DOHH2 (cell line): ENCODE results near the gene RCVRN.

Source experiments
- H3F3A ChIP-seq: fragments of 200-600 bp; sonication (generic), shearing (Covaris generic); 2 replicates; pipeline ENCODE4 v1.6.0; 2016; ENCODE audit warnings: antibody characterized with exemption, mild to moderate bottlenecking; ENCODE audit not compliant: control insufficient read depth, insufficient read depth
- H3K27ac ChIP-seq: fragments of 200-600 bp; sonication (generic); 2 replicates; pipeline ENCODE4 v1.5.1; 2014; ENCODE audit warnings: low read depth, mild to moderate bottlenecking, low read length, moderate library complexity
- H3K27me3 ChIP-seq: fragments of 200-600 bp; sonication (generic); 2 replicates; pipeline ENCODE4 v1.6.1; 2014; ENCODE audit warnings: mild to moderate bottlenecking, low read length, mixed read lengths; ENCODE audit not compliant: control insufficient read depth
- H3K36me3 ChIP-seq: fragments of 200-600 bp; sonication (generic); 2 replicates; pipeline ENCODE4 v1.6.1; 2014; ENCODE audit warnings: mild to moderate bottlenecking, low read length, moderate library complexity, mixed read lengths; ENCODE audit not compliant: control insufficient read depth
- H3K4me1 ChIP-seq: fragments of 200-600 bp; sonication (generic); 2 replicates; pipeline ENCODE4 v1.6.1; 2014; ENCODE audit warnings: mild to moderate bottlenecking, low read length, mixed read lengths; ENCODE audit not compliant: control insufficient read depth
- H3K4me2 ChIP-seq: fragments of 200-600 bp; sonication (generic); 2 replicates; pipeline ENCODE4 v1.6.0; 2014; ENCODE audit warnings: mild to moderate bottlenecking, low read length, moderate library complexity
- H3K4me3 ChIP-seq: fragments of 200-600 bp; sonication (generic); 2 replicates; pipeline ENCODE4 v1.5.1; 2014; ENCODE audit warnings: mild to moderate bottlenecking, low read length, mixed read lengths
- H3K79me2 ChIP-seq: fragments of 200-600 bp; sonication (generic); 2 replicates; pipeline ENCODE4 v1.6.1; 2014; ENCODE audit warnings: mild to moderate bottlenecking, low read length, mixed read lengths; ENCODE audit not compliant: control insufficient read depth
- H3K9me2 ChIP-seq: fragments of 200-600 bp; sonication (generic); replicated peaks from 2 replicates; pipeline ENCODE4 v1.6.1; 2014; ENCODE audit warnings: mild to moderate bottlenecking, low read length, mixed read lengths; ENCODE audit not compliant: control insufficient read depth
- H3K9me3 ChIP-seq: fragments of 200-600 bp; sonication (generic); 2 replicates; pipeline ENCODE4 v1.6.1; 2014; ENCODE audit warnings: antibody characterized with exemption, low read length, mixed read lengths; ENCODE audit not compliant: control insufficient read depth, insufficient read depth
- H4K20me1 ChIP-seq: fragments of 200-600 bp; sonication (generic); 2 replicates; pipeline ENCODE4 v1.6.0; 2014; ENCODE audit warnings: low read depth, mild to moderate bottlenecking, antibody characterized with exemption, low read length, moderate library complexity; ENCODE audit not compliant: control insufficient read depth, insufficient read depth
- CTCF ChIP-seq: fragments of 200-600 bp; sonication (generic); IDR thresholded peaks from one replicate; pipeline ENCODE4 v1.5.1; 2014; ENCODE audit warnings: antibody characterized with exemption, mild to moderate bottlenecking, low read depth, low read length; ENCODE audit not compliant: poor library complexity, severe bottlenecking
- EZH2phosphoT487 ChIP-seq: fragments of 200-600 bp; sonication (generic); IDR thresholded peaks from 2 replicates; pipeline ENCODE4 v1.6.1; 2017; ENCODE audit warnings: borderline replicate concordance, mild to moderate bottlenecking, antibody characterized with exemption, low read length, moderate library complexity, mixed read lengths

RCVRN gene

GRCh38 chr17:9859781-9860180, 45.3 kb downstream of the RCVRN start:
- H3K9me2 ChIP-seq, result no peaks in the 10 kb centered on the region
- no peaks in the 10 kb centered on the region for H3K36me3 ChIP-seq
- H3K79me2 ChIP-seq, result no peaks in the 10 kb centered on the region
- no peak overlapping the region for H3K27ac ChIP-seq
- no peaks in the 10 kb centered on the region for H3K27me3 ChIP-seq
- H4K20me1 ChIP-seq, result no peaks in the 10 kb centered on the region
- H3K4me1 ChIP-seq, result no peaks in the 10 kb centered on the region
- TF ChIP-seq CTCF (no peak), EZH2phosphoT487 (no peak)
- no peak overlapping the region for H3K4me3 ChIP-seq
- H3F3A ChIP-seq, result no peaks in the 10 kb centered on the region
- H3K9me3 ChIP-seq, result peaks cover 6% of the 10 kb centered on the region; the same call in 1 of the 2 replicates
- no peak overlapping the region for H3K4me2 ChIP-seq

GRCh38 chr17:9855036-9855435, 50.0 kb downstream of the RCVRN start:
- Histone ChIP-seq H3K4me1 (no peaks in the 10 kb centered on the region), H3K36me3 (no peaks in the 10 kb centered on the region), H4K20me1 (no peaks in the 10 kb centered on the region), H3K4me3 (no peak overlapping the region), H3K9me3 (peaks cover 6% of the 10 kb centered on the region; the same call in 1 of the 2 replicates), H3K4me2 (no peak overlapping the region), H3F3A (no peaks in the 10 kb centered on the region), H3K79me2 (no peaks in the 10 kb centered on the region), H3K27ac (no peak overlapping the region), H3K9me2 (no peaks in the 10 kb centered on the region), H3K27me3 (no peaks in the 10 kb centered on the region)
- TF ChIP-seq EZH2phosphoT487 (no peak), CTCF (no peak)

GRCh38 chr17:9854255-9854654, 50.8 kb downstream of the RCVRN start:
- Histone ChIP-seq H3K27me3 (no peaks in the 10 kb centered on the region), H3K36me3 (no peaks in the 10 kb centered on the region), H3K4me1 (no peaks in the 10 kb centered on the region), H3K4me2 (no peak overlapping the region), H3K9me3 (peaks cover 6% of the 10 kb centered on the region; the same call in 1 of the 2 replicates), H3K27ac (no peak overlapping the region), H3K4me3 (no peak overlapping the region), H3K79me2 (no peaks in the 10 kb centered on the region), H3F3A (no peaks in the 10 kb centered on the region), H3K9me2 (no peaks in the 10 kb centered on the region), H4K20me1 (no peaks in the 10 kb centered on the region)
- TF ChIP-seq EZH2phosphoT487 (no peak), CTCF (no peak)

- H3K27me3 ChIP-seq, result no peaks in the 10 kb centered on the region
- H3K9me2 ChIP-seq, result no peaks in the 10 kb centered on the region
- H3K27ac ChIP-seq, result no peak overlapping the region
- no peaks in the 10 kb centered on the region for H3K9me3 ChIP-seq
- TF ChIP-seq CTCF (no peak), EZH2phosphoT487 (no peak)
- no peaks in the 10 kb centered on the region for H3K36me3 ChIP-seq
- no peaks in the 10 kb centered on the region for H3K79me2 ChIP-seq
- H4K20me1 ChIP-seq, result no peaks in the 10 kb centered on the region
- no peaks in the 10 kb centered on the region for H3K4me1 ChIP-seq
- no peak overlapping the region for H3K4me2 ChIP-seq
- H3F3A ChIP-seq, result no peaks in the 10 kb centered on the region
- no peak overlapping the region for H3K4me3 ChIP-seq
Observed at GRCh38 chr17:9850151-9850550, 54.9 kb downstream of the RCVRN start.
